GM12891 (cell line): ENCODE data around the gene GSTM4.

Source experiments
- DNase-seq: peaks from one replicate; pipeline ENCODE4 v3.0.0; 2011; ENCODE audit warnings: low spot score; ENCODE audit not compliant: insufficient read length
- FAIRE-seq: peaks from 2 replicates; lab custom pipeline; 2011; peaks lifted over from hg19 to GRCh38; lab: Jason Lieb, UNC
- PAX5 ChIP-seq: IDR thresholded peaks from 2 replicates; pipeline ENCODE4 v1.6.1; 2011; ENCODE audit warnings: low read length, moderate library complexity, mild to moderate bottlenecking; ENCODE audit not compliant: insufficient read depth, severe bottlenecking
- POLR2A ChIP-seq: IDR thresholded peaks from 2 replicates; pipeline ENCODE4 v1.6.1; 2011; ENCODE audit warnings: low read depth, low read length, control low read depth
- POLR2AphosphoS5 ChIP-seq: IDR thresholded peaks from 2 replicates; pipeline ENCODE4 v1.6.1; 2011; ENCODE audit warnings: low read depth, low read length, control low read depth
- POU2F2 ChIP-seq: IDR thresholded peaks from 2 replicates; pipeline ENCODE4 v1.6.1; 2011; ENCODE audit warnings: low read depth, mild to moderate bottlenecking, control low read depth, low read length, moderate library complexity
- SPI1 ChIP-seq: IDR thresholded peaks from 2 replicates; pipeline ENCODE4 v1.6.1; 2011; ENCODE audit warnings: low read depth, low read length, control low read depth
- TAF1 ChIP-seq: IDR thresholded peaks from 2 replicates; pipeline ENCODE4 v1.6.1; 2011; ENCODE audit warnings: low read depth, low read length, control low read depth

The GSTM4 gene

DNA sequence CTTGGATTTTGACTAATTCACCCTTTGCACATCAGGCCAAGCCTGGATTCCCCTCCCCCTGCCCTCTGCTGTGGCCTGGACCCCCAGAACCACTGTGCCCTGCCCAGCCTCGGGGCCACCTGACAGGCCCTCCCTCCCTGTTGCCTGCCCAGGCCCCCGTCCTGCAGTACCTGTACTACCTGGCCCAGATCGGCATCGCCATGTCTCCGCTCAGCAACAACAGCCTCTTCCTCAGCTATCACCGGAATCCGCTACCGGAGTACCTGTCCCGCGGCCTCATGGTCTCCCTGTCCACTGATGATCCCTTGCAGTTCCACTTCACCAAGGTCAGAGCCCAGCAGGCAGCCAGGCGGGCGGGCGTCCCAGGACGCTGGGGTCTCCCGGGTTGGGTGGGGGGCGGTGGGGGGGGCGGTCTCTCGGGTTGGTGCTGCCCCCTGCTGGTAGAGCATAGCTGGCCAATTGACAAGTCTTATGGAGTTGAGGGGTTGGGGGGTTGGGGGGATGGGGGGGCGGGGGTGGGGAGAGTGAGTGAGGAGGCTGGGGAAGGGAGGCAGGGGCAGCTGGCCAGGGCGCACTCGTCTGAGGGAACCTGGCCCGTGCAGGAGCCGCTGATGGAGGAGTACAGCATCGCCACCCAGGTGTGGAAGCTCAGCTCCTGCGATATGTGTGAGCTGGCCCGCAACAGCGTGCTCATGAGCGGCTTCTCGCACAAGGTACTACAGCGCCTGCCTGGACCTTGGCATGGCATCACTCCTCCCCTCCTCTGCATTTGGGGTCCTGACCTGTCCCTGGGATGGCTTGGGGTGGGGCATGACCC is 25.6 kb upstream of the GSTM4 start:
- FAIRE-seq (no peak), DNase-seq (no peak)
- TF ChIP-seq SPI1 (no peak), PAX5 (no peak), POLR2AphosphoS5 (no peak), TAF1 (no peak), POU2F2 (no peak), POLR2A (no peak)

DNA sequence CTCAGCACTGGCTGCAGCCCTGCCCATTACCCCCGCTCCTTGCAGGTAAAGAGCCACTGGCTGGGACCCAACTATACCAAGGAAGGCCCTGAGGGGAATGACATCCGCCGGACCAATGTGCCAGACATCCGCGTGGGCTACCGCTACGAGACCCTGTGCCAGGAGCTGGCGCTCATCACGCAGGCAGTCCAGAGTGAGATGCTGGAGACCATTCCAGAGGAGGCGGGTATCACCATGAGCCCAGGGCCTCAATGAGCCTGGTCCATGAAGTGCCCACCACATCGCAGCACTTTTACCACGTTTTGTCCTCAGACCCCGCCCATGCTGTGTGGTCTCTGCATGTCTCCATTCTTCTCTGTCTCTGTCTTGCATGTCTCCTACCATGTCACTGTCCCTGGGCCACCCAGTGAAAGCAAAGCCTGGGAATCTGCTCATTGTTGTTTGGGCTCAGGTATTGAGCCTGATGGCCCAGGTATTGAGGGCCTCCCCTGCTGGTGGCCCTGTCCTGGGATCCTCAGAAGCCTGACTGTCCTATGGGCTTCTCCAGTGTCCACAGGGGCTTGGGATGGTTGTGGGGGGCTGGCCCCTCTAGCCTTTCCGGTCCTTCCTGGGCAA is 24.9 kb upstream of the GSTM4 start:
- no peak for TF ChIP-seq PAX5
- no peak for TF ChIP-seq POU2F2
- FAIRE-seq (no peak), DNase-seq (no peak)

DNA sequence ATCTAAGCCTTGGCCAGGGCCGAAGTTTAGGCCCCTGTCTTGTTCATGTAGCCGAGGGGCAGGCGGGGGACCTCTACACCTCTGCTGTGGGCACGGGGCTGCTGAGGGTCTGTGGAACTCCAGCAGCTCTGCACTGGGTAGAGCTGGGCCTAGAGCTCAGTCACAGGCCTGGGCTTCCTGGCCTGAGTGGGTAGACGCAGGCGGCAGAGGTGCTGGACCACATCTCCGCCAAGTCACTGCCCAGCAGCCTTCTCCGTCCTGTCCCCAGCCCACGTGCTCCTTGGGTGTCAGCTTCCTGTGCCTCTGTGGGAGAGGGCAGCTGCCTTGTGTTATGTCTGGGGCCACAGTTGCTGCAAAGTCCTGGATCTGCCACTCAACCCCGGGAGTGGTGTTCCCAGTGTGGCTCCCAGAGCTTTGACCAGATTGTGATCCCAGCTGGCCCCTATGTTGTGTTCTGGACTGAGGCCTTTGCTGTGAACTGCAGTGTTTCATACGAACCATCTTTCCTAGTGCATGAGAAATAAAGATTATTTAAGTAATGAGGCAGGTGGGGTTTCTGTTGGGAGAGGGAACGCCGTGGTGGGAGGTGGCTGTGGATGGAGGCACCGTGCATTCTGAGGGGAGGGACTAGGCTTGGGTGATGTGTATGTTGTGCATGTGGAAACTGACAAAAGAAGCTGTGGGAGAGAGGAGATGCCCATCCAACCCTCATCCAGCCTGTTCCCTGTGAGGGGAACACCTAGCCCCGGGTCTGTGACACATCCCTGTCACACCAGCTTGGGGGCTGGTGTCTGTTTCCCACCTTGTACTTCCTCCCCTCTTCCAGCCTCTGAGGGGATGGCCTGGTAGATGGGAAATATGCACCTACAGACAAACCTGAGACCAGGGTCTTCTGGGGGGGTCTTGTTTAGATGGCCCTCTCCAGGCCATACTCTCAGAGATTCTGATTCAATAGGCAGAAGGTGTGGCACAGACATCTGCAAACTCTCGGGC is 24.1 kb upstream of the GSTM4 start:
- TF ChIP-seq SPI1 (no peak), TAF1 (no peak), POLR2AphosphoS5 (no peak), POU2F2 (no peak), PAX5 (no peak), POLR2A (no peak)
- no peak for FAIRE-seq
- no peak for DNase-seq

DNA sequence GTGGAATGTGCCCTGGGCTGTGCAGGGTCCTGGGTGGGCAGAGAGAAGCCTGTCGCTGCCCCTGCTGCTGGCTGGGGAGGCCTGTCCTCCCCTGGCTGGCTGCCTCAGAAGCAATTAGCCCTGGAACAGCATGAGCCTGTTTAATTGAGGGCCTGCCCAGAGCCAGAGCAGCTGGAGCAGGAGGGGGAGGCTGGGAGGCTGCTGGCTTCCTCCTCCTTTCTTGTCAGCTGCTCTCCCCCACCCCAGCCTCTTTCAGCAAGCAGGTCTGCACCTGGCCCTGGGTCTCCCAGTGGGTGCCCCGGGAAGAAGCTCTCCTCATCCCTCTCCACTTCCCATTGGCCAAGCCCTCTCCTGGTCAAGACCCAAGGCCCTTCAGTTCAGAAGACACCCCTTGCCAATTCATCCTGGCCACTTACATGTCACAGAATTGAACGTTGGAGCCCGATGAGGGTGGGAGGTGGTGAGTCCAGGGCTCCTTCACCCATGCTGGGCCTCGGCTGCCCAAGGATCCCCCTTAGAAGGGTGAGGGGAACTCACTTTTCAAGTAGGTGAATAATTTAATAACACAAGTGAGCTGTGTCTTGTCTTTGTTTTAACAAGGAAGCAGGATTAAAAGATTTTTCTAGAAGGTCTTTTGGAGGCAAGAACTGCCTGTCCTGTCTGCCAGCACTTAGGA is 23.1 kb upstream of the GSTM4 start:
- FAIRE-seq (no peak), DNase-seq (no peak)
- TF ChIP-seq POLR2AphosphoS5 (no peak; the same call in 1 of the 2 replicates), PAX5 (no peak), POU2F2 (no peak), POLR2A (no peak; the same call in 1 of the 2 replicates), SPI1 (no peak), TAF1 (no peak)

DNA sequence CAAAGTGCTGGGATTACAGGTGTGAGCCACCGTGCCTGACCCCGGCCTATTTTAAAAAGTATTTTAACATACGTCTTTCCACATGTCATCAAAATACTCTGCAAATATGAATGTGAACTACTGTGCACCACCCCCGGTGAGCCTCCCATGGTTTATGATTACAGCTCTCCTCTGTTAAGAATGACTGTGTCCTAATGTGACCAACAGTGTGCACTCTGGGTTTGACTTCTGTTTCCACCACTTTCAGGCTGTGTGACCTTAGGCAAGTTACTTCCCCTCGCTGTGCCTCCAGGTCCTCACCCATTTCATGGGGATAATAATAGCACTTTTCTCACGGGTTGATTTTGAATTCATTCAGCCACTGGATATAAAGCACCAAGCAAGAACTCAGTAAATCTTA is 21.6 kb upstream of the GSTM4 start:
- FAIRE-seq (peak; percentile 84), DNase-seq (no peak)
- TF ChIP-seq TAF1 (no peak), SPI1 (no peak), POU2F2 (no peak), POLR2AphosphoS5 (no peak), POLR2A (no peak), PAX5 (no peak)

DNA sequence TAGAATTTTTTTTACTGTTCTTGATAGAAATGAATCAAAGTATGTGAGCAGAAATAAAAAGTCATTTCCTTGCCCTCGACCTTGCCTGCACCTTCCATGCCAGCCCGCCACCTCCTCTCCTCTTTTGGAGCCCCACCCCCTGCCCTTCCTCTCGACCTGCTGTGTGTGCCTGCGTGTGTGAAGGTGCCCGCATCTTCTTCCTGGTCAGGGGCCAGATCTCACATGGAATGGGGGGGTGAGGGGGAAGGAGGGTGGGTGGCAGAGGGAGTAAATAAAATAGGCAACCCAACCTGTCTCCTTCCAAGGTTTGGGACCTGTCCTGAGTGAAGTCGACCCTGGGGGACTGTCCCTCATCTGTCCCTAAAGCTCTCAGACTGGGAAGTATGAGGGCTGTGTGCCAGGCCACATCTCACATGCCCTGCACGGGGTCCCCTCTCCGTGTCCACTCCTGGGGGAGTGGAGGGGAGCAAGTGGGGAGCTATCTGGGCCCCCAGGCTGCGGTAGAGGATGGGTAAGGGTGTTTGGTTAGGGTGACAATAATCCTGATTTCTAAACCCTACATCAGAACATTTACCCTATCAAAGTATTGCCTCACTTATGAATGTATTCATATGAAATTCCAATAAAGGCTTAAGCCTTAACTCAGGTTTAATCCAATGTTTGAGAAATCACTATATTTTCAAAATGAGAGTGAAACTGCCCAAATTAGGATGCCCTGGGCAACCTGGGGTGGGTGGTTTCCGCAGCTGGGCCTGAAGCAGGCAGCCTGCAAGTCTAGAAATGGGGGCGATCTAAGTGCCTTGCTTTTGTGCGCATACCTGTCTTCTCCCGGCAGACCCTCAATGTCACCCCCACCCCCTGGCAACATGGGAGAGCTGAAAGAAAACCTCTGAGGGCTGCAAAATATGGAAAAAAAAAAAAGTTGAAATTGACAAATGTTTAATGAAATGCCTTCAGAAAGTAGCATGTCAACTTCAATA is 20.8 kb upstream of the GSTM4 start:
- no peak for TF ChIP-seq POU2F2
- TF ChIP-seq TAF1, result no peak
- no peak for TF ChIP-seq POLR2A
- TF ChIP-seq SPI1, result no peak
- TF ChIP-seq PAX5, result no peak
- TF ChIP-seq POLR2AphosphoS5, result no peak
- DNase-seq (no peak), FAIRE-seq (peak; percentile 35)

DNA sequence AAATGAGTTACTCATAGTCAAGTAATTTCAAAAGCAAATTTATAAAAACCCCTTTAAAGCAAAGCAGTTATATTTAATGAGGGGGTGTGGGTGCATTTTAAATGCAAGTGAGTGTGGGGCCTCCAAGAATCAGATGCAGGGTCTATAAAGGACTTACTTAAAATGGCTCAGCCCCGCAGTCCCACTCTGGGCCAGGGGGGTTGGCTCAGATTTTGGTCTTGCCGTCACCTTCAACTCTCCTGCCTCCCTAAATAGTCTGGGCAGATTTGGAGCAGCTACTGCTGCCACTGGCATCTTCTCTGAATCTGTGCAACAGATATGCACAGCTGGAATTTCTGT is 20.1 kb upstream of the GSTM4 start:
- TF ChIP-seq POU2F2, result no peak
- FAIRE-seq, result no peak
- DNase-seq, result no peak

DNA sequence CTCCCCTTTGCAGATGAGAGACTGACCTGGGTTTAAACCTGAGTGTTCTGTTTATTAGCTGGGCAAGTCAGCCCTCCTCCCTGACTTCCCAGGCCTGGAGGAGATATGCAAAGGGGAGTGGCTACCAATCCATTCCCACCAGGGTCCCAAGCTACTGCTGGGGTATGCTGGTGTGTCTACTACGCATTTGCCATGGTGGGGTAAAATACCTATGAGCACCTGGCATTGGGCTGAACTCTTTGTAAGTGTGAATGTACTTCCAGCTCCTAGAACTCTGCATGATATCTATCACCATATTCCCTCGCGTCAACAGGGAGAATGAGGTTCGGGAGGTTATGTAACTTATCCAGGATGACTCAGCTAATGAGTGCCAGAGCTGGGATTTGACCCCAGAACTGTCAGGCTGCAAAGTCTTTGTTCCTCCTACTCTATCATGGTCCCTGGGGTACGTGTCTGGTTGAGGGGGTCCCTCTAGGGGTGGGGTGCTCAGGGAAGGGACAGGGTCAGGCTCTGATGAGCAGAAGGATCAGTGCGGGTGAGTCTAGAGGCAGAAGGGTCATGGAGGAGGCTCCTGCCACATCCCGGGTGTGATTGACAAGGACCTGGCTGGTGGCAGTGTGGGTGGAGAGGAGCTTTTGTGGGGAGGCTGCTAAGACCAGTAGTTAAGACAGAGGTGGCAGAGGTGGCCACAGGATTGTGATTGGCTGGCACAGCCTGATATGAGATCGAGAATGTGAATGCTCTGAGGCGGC is 19.5 kb upstream of the GSTM4 start:
- TF ChIP-seq TAF1 (no peak), PAX5 (no peak), POLR2AphosphoS5 (no peak), SPI1 (no peak), POLR2A (no peak), POU2F2 (no peak)
- DNase-seq (no peak), FAIRE-seq (no peak)
